Suprapubic skin (tissue), 3 donors: ENCODE measurements around the gene HTATSF1.

Experiments used
- CTCF ChIP-seq, 2 donors: fragments of 200-600 bp in 1 of 2; fragments of 450-650 bp in 1 of 2; sonication (generic) in 1 of 2; IDR thresholded peaks; one replicate each; pipeline ENCODE4 v1.5.1; 2016 to 2019; ENCODE audit warnings: antibody characterized with exemption in 2 of 2, mild to moderate bottlenecking in 1 of 2, moderate library complexity in 1 of 2
- EP300 ChIP-seq: sonication (generic); formaldehyde crosslinking; IDR thresholded peaks from one replicate; pipeline ENCODE4 v1.6.1; 2017; ENCODE audit warnings: antibody characterized with exemption
- POLR2A ChIP-seq, 2 donors: fragments of 450-650 bp; IDR thresholded peaks; one replicate each; pipeline ENCODE4 v1.6.1; 2017; ENCODE audit warnings: antibody characterized with exemption in 2 of 2, mild to moderate bottlenecking in 2 of 2, moderate library complexity in 2 of 2

- no peak for TF ChIP-seq CTCF (IDR thresholded peaks at IDR 0.05)
- TF ChIP-seq POLR2A (IDR thresholded peaks at IDR 0.05): no peak
- no peak for TF ChIP-seq EP300
Measured at GRCh38 chrX:136456133-136456532, 41.3 kb upstream of the HTATSF1 start.
